ENCODE data around the gene FRY. TPM values are rescaled to one million over a fixed set of nuclear protein-coding genes. Genes with fewer than 3 reads are reported as not detected.

Gene FRY
- total and polyA plus RNA-seq, 9 of the 15 experiments (the other 6 are each of a cell fraction or from before 2014, with no cell fraction given): 0.03 to 0.31 (median 0.11) TPM; not detected in 3

GRCh38 chr13:32175307-32175706 is 143.7 kb downstream of the FRY start (continued):
- TF ChIP-seq PML (IDR thresholded peaks at IDR 0.05; ENCODE audit: low read length) (peak; percentile 53; the same call in 1 of the 2 replicates), ZBTB9 (CRISPR knock-in tag; IDR thresholded peaks at IDR 0.05) (no peak), MAZ (CRISPR knock-in tag; conservative IDR thresholded peaks at IDR 0.05 in 1 of 2, IDR thresholded peaks at IDR 0.05 in 1 of 2) (0 out of 4 replicates have a peak, but pooled peaks of 1 of the 2 experiments have one; percentile 22), ZNF280B (CRISPR knock-in tag; IDR thresholded peaks at IDR 0.05) (no peak), CHAMP1 (IDR thresholded peaks at IDR 0.05) (0 out of 2 replicates have a peak, but pooled peaks have one; percentile 41), FUS (optimal IDR thresholded peaks at IDR 0.05; ENCODE audit: low read depth, low read length) (no peak), MEIS2 (IDR thresholded peaks at IDR 0.05; ENCODE audit: partially characterized antibody) (peak; percentile 98), ARID1B (IDR thresholded peaks at IDR 0.05) (peak; percentile 86), TSHZ1 (CRISPR knock-in tag; IDR thresholded peaks at IDR 0.05) (no peak), CREB3 (tag; conservative IDR thresholded peaks at IDR 0.05; ENCODE audit: low read depth) (no peak), PURB (CRISPR knock-in tag; IDR thresholded peaks at IDR 0.05; ENCODE audit: low read depth) (no peak), CREB1 (IDR thresholded peaks at IDR 0.05) (peak; percentile 61; the same call in 1 of the 2 replicates), CREB1 (CRISPR knock-in tag; IDR thresholded peaks at IDR 0.05) (no peak), ZNF146 (CRISPR knock-in tag; IDR thresholded peaks at IDR 0.05; ENCODE audit: unreplicated experiment) (no peak), CBFA2T3 (IDR thresholded peaks at IDR 0.05) (peak; percentile 90), HEY1 (CRISPR knock-in tag; IDR thresholded peaks at IDR 0.05; ENCODE audit: borderline replicate concordance) (no peak), HDAC8 (tag; IDR thresholded peaks at IDR 0.05) (no peak)

Data from K562 (cell line).